ENCODE measurements around the gene TFEB.

- no peak for TF ChIP-seq POLR2AphosphoS5 (IDR thresholded peaks at IDR 0.05)
- no peak for TF ChIP-seq CTCF (IDR thresholded peaks at IDR 0.05 in 8 of 11, conservative IDR thresholded peaks at IDR 0.05 in 3 of 11)
These were observed 19.5 kb downstream of the TFEB start for GRCh38 chr6:41715795-41716515.

Measured in spleen (tissue), 7 donors.